H1 (cell line): ENCODE measurements around the gene RUNX1. TPM values are rescaled to one million over a fixed set of nuclear protein-coding genes. Genes with fewer than 3 reads are reported as not detected.

Experiments used
- CHD1 ChIP-seq: IDR thresholded peaks from 2 replicates; pipeline ENCODE4 v1.6.1; 2012; ENCODE audit warnings: low read depth, low read length, improper control_type of control experiment
- EZH2 ChIP-seq: fragments of 200-600 bp; sonication (generic); IDR thresholded peaks from 2 replicates; pipeline ENCODE4 v1.7.1; 2012; ENCODE audit warnings: low read depth, mild to moderate bottlenecking, moderate library complexity, low read length, inconsistent platforms; ENCODE audit not compliant: severe bottlenecking
- POLR2AphosphoS5 ChIP-seq: IDR thresholded peaks from 2 replicates; pipeline ENCODE4 v1.6.1; 2011; ENCODE audit warnings: low read depth, low read length
- SUZ12 ChIP-seq: fragments of 200-600 bp; sonication (generic); IDR thresholded peaks from 2 replicates; pipeline ENCODE4 v1.6.1; 2012; ENCODE audit warnings: mild to moderate bottlenecking, inconsistent platforms, low read length, moderate library complexity, mixed read lengths
- polyA plus RNA-seq, 7 experiments: library from polyadenylated mRNA; depleted of rRNA in 3 of 7; stranded (reverse) in 5 of 7; unstranded in 2 of 7; fragments of >200 nt in 5 of 7; fragments of 200-250 nt in 2 of 7; gene quantifications; 1 replicate in 5 of 7; 2 replicates in 1 of 7; 4 replicates in 1 of 7; pipeline versions ENCODE4 v1.2.1 to v1.2.3, GENCODE V29; 2011 to 2013; ENCODE audit warnings: missing spikeins in 2 of 7, mixed read lengths in 2 of 7
- total RNA-seq: library from RNA; stranded (reverse); fragmentation: NEBNext Ultra II Directional; extraction: Animal tissue kit (Norgen Biotek cat#: 25700); gene quantifications from 2 replicates; pipeline ENCODE4 v1.2.1, GENCODE V29; 2021
- TF ChIP-seq, protein P1 (sequence below): IDR thresholded peaks from 2 replicates; pipeline ENCODE4 v1.6.1; 2011; ENCODE audit warnings: low read length, improper control_type of control experiment

Gene RUNX1
- total and polyA plus RNA-seq, 2 of the 8 experiments (the other 6 are each of a cell fraction or from before 2014, with no cell fraction given), result 0.20 to 0.60 TPM

DNA sequence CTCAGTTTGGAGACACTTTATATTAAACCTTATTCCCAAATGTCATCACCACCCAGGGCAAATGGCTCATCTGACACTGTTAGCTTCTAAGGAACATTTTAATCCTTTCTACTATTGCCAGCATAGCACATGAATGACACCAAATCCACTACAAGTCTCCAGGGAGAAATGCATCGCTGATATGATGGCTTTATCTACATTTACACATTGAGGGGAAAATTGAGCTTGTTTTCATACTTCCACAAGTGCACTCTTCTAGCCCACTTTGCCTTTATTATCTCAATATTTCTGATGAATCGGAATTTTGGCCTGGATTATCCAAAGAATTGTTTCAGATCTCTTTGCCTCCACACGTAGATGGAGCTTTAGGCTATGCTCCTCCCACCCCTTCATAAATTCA, 75.4 kb downstream of the RUNX1 start (continued):
- TF ChIP-seq SUZ12 (no peak), CHD1 (no peak), POLR2AphosphoS5 (no peak), EZH2 (no peak)
- TF ChIP-seq, protein P1, sequence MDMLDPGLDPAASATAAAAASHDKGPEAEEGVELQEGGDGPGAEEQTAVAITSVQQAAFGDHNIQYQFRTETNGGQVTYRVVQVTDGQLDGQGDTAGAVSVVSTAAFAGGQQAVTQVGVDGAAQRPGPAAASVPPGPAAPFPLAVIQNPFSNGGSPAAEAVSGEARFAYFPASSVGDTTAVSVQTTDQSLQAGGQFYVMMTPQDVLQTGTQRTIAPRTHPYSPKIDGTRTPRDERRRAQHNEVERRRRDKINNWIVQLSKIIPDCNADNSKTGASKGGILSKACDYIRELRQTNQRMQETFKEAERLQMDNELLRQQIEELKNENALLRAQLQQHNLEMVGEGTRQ, result no peak
- TF ChIP-seq, all 59 proteins: peak for 0
